Peyer's patch (tissue), 4 donors: ENCODE data around the gene SIX5.

Experiments
- CTCF ChIP-seq, 6 experiments: fragments of 450-650 bp in 4 of 6; fragments of 200-600 bp in 2 of 6; sonication (generic) in 1 of 6; IDR thresholded peaks; one replicate each; pipeline ENCODE4 v1.5.1; 2017 to 2019; ENCODE audit warnings: antibody characterized with exemption in 6 of 6, mild to moderate bottlenecking in 3 of 6, moderate library complexity in 1 of 6
- POLR2A ChIP-seq, 2 donors: fragments of 450-650 bp; IDR thresholded peaks; one replicate each; pipeline ENCODE4 v1.5.1; 2017; ENCODE audit warnings: antibody characterized with exemption in 2 of 2, mild to moderate bottlenecking in 2 of 2, moderate library complexity in 2 of 2

GRCh38 chr19:45794627-45795026, 25.6 kb upstream of the SIX5 start:
- no peak for TF ChIP-seq CTCF (IDR thresholded peaks at IDR 0.05)
- no peak for TF ChIP-seq POLR2A (IDR thresholded peaks at IDR 0.05)
